ENCODE measurements around the gene CCDC27. TPM values are rescaled to one million over a fixed set of nuclear protein-coding genes. Genes with fewer than 3 reads are reported as not detected.

Gene CCDC27
- total and polyA plus RNA-seq, 2 donors (not counting 1 experiment from before 2014, with no cell fraction given) = not detected

GRCh38 chr1:3711381-3711779 lies 40.9 kb upstream of the CCDC27 start:
- no peak for DNase-seq
- Histone ChIP-seq H3K79me2 (ENCODE audit: control insufficient read depth, insufficient read depth, low read length) (no peaks in the 10 kb centered on the region), H3K9me3 (ENCODE audit: control extremely low read depth in 1 of 3, control insufficient read depth in 2 of 3, insufficient read depth in 1 of 3, low read length in 2 of 3) (no peaks in the 10 kb centered on the region), H3K4me3 (ENCODE audit: control extremely low read depth in 1 of 5, extremely low read depth in 1 of 5, insufficient read depth in 1 of 5, low read depth in 2 of 5, low read length in 4 of 5) (no peak overlapping the region), H3K4me2 (replicated peaks; ENCODE audit: low read depth, low read length, poor library complexity, severe bottlenecking) (no peak overlapping the region), H4K20me1 (ENCODE audit: control insufficient read depth, insufficient read depth, low read length, poor library complexity, severe bottlenecking) (no peaks in the 10 kb centered on the region), H2AFZ (ENCODE audit: insufficient read depth, low read depth, low read length, poor library complexity, severe bottlenecking) (no peak overlapping the region), H3K36me3 (replicated peaks in 1 of 2; ENCODE audit: control extremely low read depth in 1 of 2, control insufficient read depth in 1 of 2, extremely low read depth in 1 of 2, insufficient read depth in 2 of 2, low read length in 1 of 2) (no peaks in the 10 kb centered on the region), H3K9ac (ENCODE audit: low read length) (no peak overlapping the region), H3K4me1 (ENCODE audit: control insufficient read depth in 2 of 2, insufficient read depth in 2 of 2, low read length in 2 of 2) (no peaks in the 10 kb centered on the region), H3K27me3 (replicated peaks in 1 of 4; ENCODE audit: control extremely low read depth in 1 of 4, control insufficient read depth in 3 of 4, insufficient read depth in 4 of 4, low read length in 3 of 4) (peaks cover 0 to 17% (median 0%) of the 10 kb centered on the region in 4 experiments), H3K27ac (ENCODE audit: low read length in 2 of 2) (no peak overlapping the region)
- Mint-ChIP-seq H3K4me3 (no peak overlapping the region), H3K4me1 (no peaks in the 10 kb centered on the region), H3K27ac (no peak overlapping the region), H3K9me3 (ENCODE audit: insufficient read depth) (no peaks in the 10 kb centered on the region), H3K27me3 (peaks cover 24% of the 10 kb centered on the region)
- 81% methylated on average over 11 of the region's 11 CpGs for WGBS (ENCODE audit: insufficient coverage)
- intact Hi-C loops (cut with micrococcal nuclease) = no loop called here
- no peak for TF ChIP-seq CTCF (IDR thresholded peaks at IDR 0.05)
- no peak for TF ChIP-seq EZH2 (IDR thresholded peaks at IDR 0.05; ENCODE audit: borderline replicate concordance, insufficient read depth, low read depth, low read length, poor library complexity, severe bottlenecking)
- ChIA-PET CTCF (interaction anchor here (1.3 kb wide), 1 partner anchor 13 kb away, joined by 5 read pairs; no protein-coding TSS in a partner anchor), POLR2A (no interaction called here)
- ATAC-seq (ENCODE audit: low read depth) = no peak

- no peaks in the 10 kb centered on the region for H4K20me1 ChIP-seq (ENCODE audit: control insufficient read depth, insufficient read depth, low read length, poor library complexity, severe bottlenecking)
- H3K4me3 ChIP-seq (ENCODE audit: control extremely low read depth in 1 of 5, extremely low read depth in 1 of 5, insufficient read depth in 1 of 5, low read depth in 2 of 5, low read length in 4 of 5) = no peak overlapping the region
- TF ChIP-seq EZH2 (IDR thresholded peaks at IDR 0.05; ENCODE audit: borderline replicate concordance, insufficient read depth, low read depth, low read length, poor library complexity, severe bottlenecking) = no peak
- no peak for TF ChIP-seq CTCF (IDR thresholded peaks at IDR 0.05)
- peaks cover 24% of the 10 kb centered on the region for H3K27me3 Mint-ChIP-seq
- H3K4me1 Mint-ChIP-seq = no peaks in the 10 kb centered on the region
- ATAC-seq (ENCODE audit: low read depth) = no peak
- H2AFZ ChIP-seq (ENCODE audit: insufficient read depth, low read depth, low read length, poor library complexity, severe bottlenecking) = no peak overlapping the region
- no peaks in the 10 kb centered on the region for H3K9me3 ChIP-seq (ENCODE audit: control extremely low read depth in 1 of 3, control insufficient read depth in 2 of 3, insufficient read depth in 1 of 3, low read length in 2 of 3)
- H3K27me3 ChIP-seq (replicated peaks in 1 of 4; ENCODE audit: control extremely low read depth in 1 of 4, control insufficient read depth in 3 of 4, insufficient read depth in 4 of 4, low read length in 3 of 4) = peaks cover 0 to 17% (median 0%) of the 10 kb centered on the region in 4 experiments
- WGBS (ENCODE audit: insufficient coverage) = 91% methylated on average over 22 of the region's 24 CpGs
- no peak overlapping the region for H3K27ac Mint-ChIP-seq
- intact Hi-C loops (cut with micrococcal nuclease) = no loop called here
- H3K79me2 ChIP-seq (ENCODE audit: control insufficient read depth, insufficient read depth, low read length) = no peaks in the 10 kb centered on the region
- no peaks in the 10 kb centered on the region for H3K4me1 ChIP-seq (ENCODE audit: control insufficient read depth in 2 of 2, insufficient read depth in 2 of 2, low read length in 2 of 2)
- H3K4me2 ChIP-seq (replicated peaks; ENCODE audit: low read depth, low read length, poor library complexity, severe bottlenecking) = no peak overlapping the region
- H3K4me3 Mint-ChIP-seq = no peak overlapping the region
- no peak for DNase-seq
- H3K27ac ChIP-seq (ENCODE audit: low read length in 2 of 2) = no peak overlapping the region
- ChIA-PET CTCF (interaction anchor here (1.3 kb wide), 1 partner anchor 13 kb away, joined by 5 read pairs; no protein-coding TSS in a partner anchor), POLR2A (no interaction called here)
- H3K9me3 Mint-ChIP-seq (ENCODE audit: insufficient read depth) = no peaks in the 10 kb centered on the region
- H3K9ac ChIP-seq (ENCODE audit: low read length) = no peak overlapping the region
- H3K36me3 ChIP-seq (replicated peaks in 1 of 2; ENCODE audit: control extremely low read depth in 1 of 2, control insufficient read depth in 1 of 2, extremely low read depth in 1 of 2, insufficient read depth in 2 of 2, low read length in 1 of 2) = no peaks in the 10 kb centered on the region
These were observed 40.3 kb upstream of the CCDC27 start for GRCh38 chr1:3711780-3712451.
